Activated naive CD4-positive, alpha-beta T cell treated with anti-CD3 and anti-CD28 coated beads for 36 hours (primary cell): ENCODE results near the gene TCERG1L. TPM values are rescaled to one million over a fixed set of nuclear protein-coding genes. Genes with fewer than 3 reads are reported as not detected.

Experiments used
- CTCF ChIA-PET: fragments of 350-600 bp; sonication (Branson Sonifier 250); formaldehyde crosslinking; loops from one replicate; lab custom pipeline; 2021; ENCODE audit warnings: antibody characterized with exemption; lab: Charles Lee
- DNase-seq: peaks from one replicate; pipeline ENCODE4 v3.0.0-alpha.2; 2020
- H3K27ac Mint-ChIP-seq: one replicate; pipeline ENCODE4 v1.8.0; 2021; ENCODE audit warnings: mild to moderate bottlenecking, mixed read lengths
- H3K27me3 Mint-ChIP-seq: one replicate; pipeline ENCODE4 v1.8.0; 2021; ENCODE audit warnings: low read depth, mixed read lengths
- H3K36me3 Mint-ChIP-seq: one replicate; pipeline ENCODE4 v1.8.0; 2021; ENCODE audit warnings: low read depth, mixed read lengths
- H3K4me1 Mint-ChIP-seq: one replicate; pipeline ENCODE4 v1.8.0; 2021; ENCODE audit warnings: low read depth, mixed read lengths
- H3K4me3 Mint-ChIP-seq: one replicate; pipeline ENCODE4 v1.8.0; 2021; ENCODE audit warnings: mild to moderate bottlenecking, moderate library complexity, mixed read lengths
- H3K9me3 Mint-ChIP-seq: one replicate; pipeline ENCODE4 v1.8.0; 2021; ENCODE audit warnings: mixed read lengths
- intact Hi-C: fragments of 100-400 bp; cut with micrococcal nuclease; formaldehyde crosslinking; loops from one replicate; pipeline ENCODE4 v1.15.1; 2023
- total RNA-seq, 2 experiments: library from RNA; stranded (reverse); gene quantifications; one replicate each; pipeline ENCODE4 v1.2.3, GENCODE V29; 2021

The TCERG1L gene
- total RNA-seq, 2 experiments from 2014 or later: 0.10 TPM; not detected in 1

- H3K4me1 Mint-ChIP-seq: no peaks in the 10 kb centered on the region
- H3K9me3 Mint-ChIP-seq: peaks cover 11% of the 10 kb centered on the region
- DNase-seq: no peak
- intact Hi-C loops: no loop called here
- H3K4me3 Mint-ChIP-seq: no peak overlapping the region
- CTCF ChIA-PET: no interaction called here
- H3K27me3 Mint-ChIP-seq: peaks cover 4% of the 10 kb centered on the region
- no peaks in the 10 kb centered on the region for H3K36me3 Mint-ChIP-seq
- no peak overlapping the region for H3K27ac Mint-ChIP-seq
These were observed 124.2 kb downstream of the TCERG1L start for GRCh38 chr10:131187274-131187673.

- no peak overlapping the region for H3K27ac Mint-ChIP-seq
- DNase-seq: no peak
- no peak overlapping the region for H3K4me3 Mint-ChIP-seq
- H3K4me1 Mint-ChIP-seq: no peaks in the 10 kb centered on the region
- no peaks in the 10 kb centered on the region for H3K36me3 Mint-ChIP-seq
- CTCF ChIA-PET: no interaction called here
- intact Hi-C loops: no loop called here
- peaks cover 4% of the 10 kb centered on the region for H3K27me3 Mint-ChIP-seq
- peaks cover 6% of the 10 kb centered on the region for H3K9me3 Mint-ChIP-seq
These were observed 124.8 kb downstream of the TCERG1L start for GRCh38 chr10:131186547-131187253.

GRCh38 chr10:131184503-131184902 lies 127.0 kb downstream of the TCERG1L start:
- intact Hi-C loops: no loop called here
- H3K36me3 Mint-ChIP-seq: no peaks in the 10 kb centered on the region
- DNase-seq: no peak
- H3K4me1 Mint-ChIP-seq: no peaks in the 10 kb centered on the region
- H3K9me3 Mint-ChIP-seq: peaks cover 1% of the 10 kb centered on the region
- H3K27me3 Mint-ChIP-seq: peaks cover 8% of the 10 kb centered on the region
- H3K27ac Mint-ChIP-seq: no peak overlapping the region
- H3K4me3 Mint-ChIP-seq: no peak overlapping the region
- CTCF ChIA-PET: no interaction called here

GRCh38 chr10:131183546-131184045 lies 127.9 kb downstream of the TCERG1L start:
- no peak overlapping the region for H3K27ac Mint-ChIP-seq
- H3K4me3 Mint-ChIP-seq: no peak overlapping the region
- intact Hi-C loops: no loop called here
- CTCF ChIA-PET: no interaction called here
- DNase-seq: no peak
- H3K36me3 Mint-ChIP-seq: no peaks in the 10 kb centered on the region
- peaks cover 1% of the 10 kb centered on the region for H3K9me3 Mint-ChIP-seq
- no peaks in the 10 kb centered on the region for H3K4me1 Mint-ChIP-seq
- peaks cover 8% of the 10 kb centered on the region for H3K27me3 Mint-ChIP-seq

- H3K4me3 Mint-ChIP-seq: no peak overlapping the region
- intact Hi-C loops: no loop called here
- DNase-seq: no peak
- H3K4me1 Mint-ChIP-seq: no peaks in the 10 kb centered on the region
- CTCF ChIA-PET: no interaction called here
- H3K9me3 Mint-ChIP-seq: peaks cover 1% of the 10 kb centered on the region
- H3K27ac Mint-ChIP-seq: no peak overlapping the region
- H3K27me3 Mint-ChIP-seq: peaks cover 6% of the 10 kb centered on the region
- H3K36me3 Mint-ChIP-seq: no peaks in the 10 kb centered on the region
These were observed 130.1 kb downstream of the TCERG1L start for GRCh38 chr10:131181456-131181855.

GRCh38 chr10:131180740-131181415 lies 130.6 kb downstream of the TCERG1L start:
- Mint-ChIP-seq H3K4me1 (no peaks in the 10 kb centered on the region), H3K4me3 (no peak overlapping the region), H3K27ac (no peak overlapping the region), H3K9me3 (peaks cover 1% of the 10 kb centered on the region), H3K36me3 (no peaks in the 10 kb centered on the region), H3K27me3 (peaks cover 6% of the 10 kb centered on the region)
- CTCF ChIA-PET: no interaction called here
- intact Hi-C loops: no loop called here
- no peak for DNase-seq

- H3K27ac Mint-ChIP-seq: no peak overlapping the region
These were observed 131.4 kb downstream of the TCERG1L start for GRCh38 chr10:131180086-131180485.

GRCh38 chr10:131179361-131179760 lies 132.2 kb downstream of the TCERG1L start:
- no peak overlapping the region for H3K4me3 Mint-ChIP-seq
- CTCF ChIA-PET: interaction anchor here (0.9 kb wide), 1 partner anchor 20 kb away, joined by 3 read pairs; no protein-coding TSS in a partner anchor

More at GRCh38 chr10:131180086-131180485, 131.4 kb downstream of the TCERG1L start:
- DNase-seq: no peak
- Mint-ChIP-seq H3K9me3 (peaks cover 2% of the 10 kb centered on the region), H3K4me1 (no peaks in the 10 kb centered on the region), H3K36me3 (no peaks in the 10 kb centered on the region), H3K4me3 (no peak overlapping the region), H3K27me3 (peaks cover 6% of the 10 kb centered on the region)
- intact Hi-C loops: no loop called here
- CTCF ChIA-PET: interaction anchor here (0.9 kb wide), 1 partner anchor 19 kb away, joined by 3 read pairs; no protein-coding TSS in a partner anchor

GRCh38 chr10:131178521-131179331 lies 132.8 kb downstream of the TCERG1L start:
- intact Hi-C loops: no loop called here
- DNase-seq: no peak
- Mint-ChIP-seq H3K9me3 (peaks cover 2% of the 10 kb centered on the region), H3K4me3 (no peak overlapping the region), H3K4me1 (no peaks in the 10 kb centered on the region), H3K36me3 (no peaks in the 10 kb centered on the region), H3K27ac (no peak overlapping the region), H3K27me3 (peaks cover 6% of the 10 kb centered on the region)
- CTCF ChIA-PET: interaction anchor here (0.9 kb wide), 1 partner anchor 21 kb away, joined by 3 read pairs; no protein-coding TSS in a partner anchor

More at GRCh38 chr10:131179361-131179760, 132.2 kb downstream of the TCERG1L start:
- peaks cover 2% of the 10 kb centered on the region for H3K9me3 Mint-ChIP-seq
- H3K4me1 Mint-ChIP-seq: no peaks in the 10 kb centered on the region
- no peak overlapping the region for H3K27ac Mint-ChIP-seq
- DNase-seq: no peak
- H3K27me3 Mint-ChIP-seq: peaks cover 6% of the 10 kb centered on the region
- no peaks in the 10 kb centered on the region for H3K36me3 Mint-ChIP-seq
- intact Hi-C loops: no loop called here

GRCh38 chr10:131177431-131178327 lies 133.8 kb downstream of the TCERG1L start:
- Mint-ChIP-seq H3K9me3 (peaks cover 2% of the 10 kb centered on the region), H3K4me1 (no peaks in the 10 kb centered on the region), H3K4me3 (no peak overlapping the region), H3K36me3 (no peaks in the 10 kb centered on the region), H3K27ac (no peak overlapping the region), H3K27me3 (peaks cover 4% of the 10 kb centered on the region)
- no peak for DNase-seq
- intact Hi-C loops: no loop called here
- CTCF ChIA-PET: no interaction called here

- H3K36me3 Mint-ChIP-seq: no peaks in the 10 kb centered on the region
These were observed 134.6 kb downstream of the TCERG1L start for GRCh38 chr10:131176907-131177306.

More at GRCh38 chr10:131176907-131177306, 134.6 kb downstream of the TCERG1L start:
- DNase-seq: no peak
- Mint-ChIP-seq H3K27me3 (peaks cover 4% of the 10 kb centered on the region), H3K4me1 (no peaks in the 10 kb centered on the region), H3K27ac (no peak overlapping the region), H3K9me3 (peaks cover 2% of the 10 kb centered on the region), H3K4me3 (no peak overlapping the region)
- intact Hi-C loops: no loop called here
- CTCF ChIA-PET: no interaction called here
